Measurements from ENCODE around the gene PKP3.

- TF ChIP-seq EZH2 (IDR thresholded peaks at IDR 0.05), result no peak
- no peak for TF ChIP-seq FOXP2 (optimal IDR thresholded peaks at IDR 0.05; ENCODE audit: control extremely low read depth, extremely low read length, insufficient read depth)
- no peak for TF ChIP-seq POLR2AphosphoS5 (IDR thresholded peaks at IDR 0.05; ENCODE audit: borderline replicate concordance, low read depth, low read length)
Observed at GRCh38 chr11:384511-384910, 9.5 kb upstream of the PKP3 start.
